Transverse colon (tissue), 3 donors: Measurements from ENCODE around the gene HSPA12A.

Experiments
- EP300 ChIP-seq: sonication (generic); formaldehyde crosslinking; IDR thresholded peaks from one replicate; pipeline ENCODE4 v1.6.1; 2017; ENCODE audit warnings: antibody characterized with exemption, low read depth
- TF ChIP-seq, protein P1 (sequence below), 5 experiments: fragments of 200-600 bp in 3 of 5; fragments of 450-650 bp in 2 of 5; sonication (generic) in 3 of 5; IDR thresholded peaks; 1 replicate in 2 of 5; 2 replicates in 3 of 5; pipeline ENCODE4 v1.5.1; 2016 to 2017; ENCODE audit warnings: antibody characterized with exemption in 5 of 5, inconsistent platforms in 3 of 5, mild to moderate bottlenecking in 2 of 5, moderate library complexity in 1 of 5

DNA sequence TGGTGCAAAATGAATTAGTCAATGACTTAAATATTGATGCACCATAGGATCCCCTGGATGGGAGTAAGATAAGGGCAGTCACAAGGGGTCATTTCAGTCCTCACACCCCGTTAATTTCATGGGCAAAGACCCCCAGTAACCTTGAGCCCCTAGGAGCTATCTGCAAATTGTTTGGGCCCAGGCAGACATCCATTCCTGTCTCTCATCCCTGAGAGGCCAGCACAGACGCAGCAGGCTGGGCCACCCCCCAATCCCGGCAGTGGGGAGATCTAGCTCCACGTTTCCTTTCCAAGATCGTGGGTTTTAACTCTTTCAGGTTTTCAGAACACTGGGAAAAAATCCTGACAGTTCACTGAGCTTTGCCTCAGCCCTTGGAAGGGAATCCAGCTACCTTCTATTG, 81.5 kb downstream of the HSPA12A start:
- TF ChIP-seq, protein P1, sequence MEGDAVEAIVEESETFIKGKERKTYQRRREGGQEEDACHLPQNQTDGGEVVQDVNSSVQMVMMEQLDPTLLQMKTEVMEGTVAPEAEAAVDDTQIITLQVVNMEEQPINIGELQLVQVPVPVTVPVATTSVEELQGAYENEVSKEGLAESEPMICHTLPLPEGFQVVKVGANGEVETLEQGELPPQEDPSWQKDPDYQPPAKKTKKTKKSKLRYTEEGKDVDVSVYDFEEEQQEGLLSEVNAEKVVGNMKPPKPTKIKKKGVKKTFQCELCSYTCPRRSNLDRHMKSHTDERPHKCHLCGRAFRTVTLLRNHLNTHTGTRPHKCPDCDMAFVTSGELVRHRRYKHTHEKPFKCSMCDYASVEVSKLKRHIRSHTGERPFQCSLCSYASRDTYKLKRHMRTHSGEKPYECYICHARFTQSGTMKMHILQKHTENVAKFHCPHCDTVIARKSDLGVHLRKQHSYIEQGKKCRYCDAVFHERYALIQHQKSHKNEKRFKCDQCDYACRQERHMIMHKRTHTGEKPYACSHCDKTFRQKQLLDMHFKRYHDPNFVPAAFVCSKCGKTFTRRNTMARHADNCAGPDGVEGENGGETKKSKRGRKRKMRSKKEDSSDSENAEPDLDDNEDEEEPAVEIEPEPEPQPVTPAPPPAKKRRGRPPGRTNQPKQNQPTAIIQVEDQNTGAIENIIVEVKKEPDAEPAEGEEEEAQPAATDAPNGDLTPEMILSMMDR (IDR thresholded peaks at IDR 0.05) = no peak
- no peak for TF ChIP-seq EP300
